Panc1 (cell line): ENCODE results near the gene PKP4. TPM values are rescaled to one million over a fixed set of nuclear protein-coding genes. Genes with fewer than 3 reads are reported as not detected.
A peak's percentile ranks its signal among the peaks of the same experiment; 100 is the strongest.

Source experiments
- ATAC-seq: fragments of 200-7000 bp; cut with Tn5 transposase; 2 replicates; pipeline ENCODE4 v1.9.1; 2020; ENCODE audit warnings: mild to moderate bottlenecking, moderate library complexity
- BruUV-seq: library from RNA; stranded (reverse); fragments of 400-500 nt; replicated peaks from 2 replicates; lab custom pipeline; 2021; lab: Mats Ljungman, UMichigan
- CTCF ChIA-PET: fragments of 300-600 bp; sonication (Branson Sonifier 250); formaldehyde crosslinking; loops from one replicate; lab custom pipeline; 2022; ENCODE audit warnings: antibody characterized with exemption; lab: Charles Lee
- POLR2A ChIA-PET: fragments of 300-600 bp; sonication (Branson Sonifier 250); formaldehyde crosslinking; loops from one replicate; lab custom pipeline; 2022; ENCODE audit warnings: antibody characterized with exemption; lab: Charles Lee
- DNase-seq: peaks from one replicate; pipeline ENCODE4 v3.0.0-alpha.2; 2010; ENCODE audit warnings: low read depth, low spot score
- H3K27ac ChIP-seq: 2 replicates; pipeline ENCODE4 v1.5.1; 2011; ENCODE audit warnings: mild to moderate bottlenecking, low read length, inconsistent platforms
- H3K27me3 ChIP-seq: fragments of 200-500 bp; sonication (Bioruptor generic); 2 replicates; pipeline ENCODE4 v1.6.0; 2014; ENCODE audit warnings: low read length, inconsistent platforms; ENCODE audit not compliant: control insufficient read depth, insufficient read depth
- H3K36me3 ChIP-seq: fragments of 200-500 bp; sonication (Bioruptor generic); 2 replicates; pipeline ENCODE4 v1.5.1; 2014; ENCODE audit warnings: inconsistent platforms, mild to moderate bottlenecking, low read length, moderate library complexity; ENCODE audit not compliant: control insufficient read depth, insufficient read depth
- H3K4me1 ChIP-seq: 2 replicates; pipeline ENCODE4 v1.5.1; 2011; ENCODE audit warnings: inconsistent platforms, mild to moderate bottlenecking, low read length, moderate library complexity; ENCODE audit not compliant: control insufficient read depth, insufficient read depth
- H3K4me3 ChIP-seq, 2 experiments: 2 replicates each; pipeline ENCODE4 v1.5.1; 2011 to 2012; ENCODE audit warnings: low read depth in 2 of 2, low read length in 2 of 2, mild to moderate bottlenecking in 2 of 2, inconsistent platforms in 1 of 2, moderate library complexity in 1 of 2
- H3K9me3 ChIP-seq: fragments of 200-500 bp; sonication (Bioruptor generic); 2 replicates; pipeline ENCODE4 v1.5.1; 2014; ENCODE audit warnings: low read depth, mild to moderate bottlenecking, inconsistent platforms, low read length, moderate library complexity; ENCODE audit not compliant: control insufficient read depth, insufficient read depth
- CTCF ChIP-seq: fragments of 450-650 bp; IDR thresholded peaks from 2 replicates; pipeline ENCODE4 v1.5.1; 2017; ENCODE audit warnings: mild to moderate bottlenecking
- POLR2AphosphoS5 ChIP-seq: IDR thresholded peaks from 2 replicates; pipeline ENCODE4 v1.6.1; 2012; ENCODE audit warnings: mild to moderate bottlenecking, low read depth, low read length, moderate library complexity
- REST ChIP-seq, 2 experiments: IDR thresholded peaks; 2 replicates each; pipeline ENCODE4 v1.6.1; 2011 to 2012; ENCODE audit warnings: low read depth in 2 of 2, control low read depth in 1 of 2, low read length in 1 of 2, mild to moderate bottlenecking in 1 of 2, moderate library complexity in 1 of 2; ENCODE audit not compliant: insufficient read depth in 1 of 2
- SIN3A ChIP-seq: IDR thresholded peaks from 2 replicates; pipeline ENCODE4 v1.6.1; 2012; ENCODE audit warnings: low read depth, mild to moderate bottlenecking, low read length, moderate library complexity, borderline replicate concordance; ENCODE audit not compliant: insufficient read depth
- TCF7L2 ChIP-seq: IDR thresholded peaks from 2 replicates; pipeline ENCODE4 v1.6.1; 2011; ENCODE audit warnings: mild to moderate bottlenecking, low read depth, low read length, inconsistent platforms
- in situ Hi-C: cut with HindIII; loops from 2 replicates; pipeline ENCODE4 v1.10.0; 2016; ENCODE audit warnings: low sequenced_read_pairs, low pct_unique_long_range_greater_than_20kb
- intact Hi-C: fragments of 100-400 bp; cut with micrococcal nuclease; formaldehyde crosslinking; loops from one replicate; pipeline ENCODE4 v1.10.0; 2022; ENCODE audit not compliant: unreplicated experiment
- total RNA-seq: library from RNA; stranded (reverse); gene quantifications from one replicate; pipeline ENCODE4 v1.2.1, GENCODE V29; 2021; ENCODE audit not compliant: unreplicated experiment

Gene PKP4
- total RNA-seq, 1 experiment from 2014 or later = 81.7 TPM

GRCh38 chr2:158504088-158504487, 47.3 kb downstream of the PKP4 start:
- Histone ChIP-seq H3K27me3 (no peaks in the 10 kb centered on the region), H3K36me3 (no peaks in the 10 kb centered on the region), H3K4me1 (peaks cover 67% of the 10 kb centered on the region), H3K27ac (peak overlapping the region; percentile 64; the same call in 1 of the 2 replicates), H3K9me3 (no peaks in the 10 kb centered on the region), H3K4me3 (no peak overlapping the region)
- CTCF ChIA-PET = no interaction called here
- BruUV-seq = no TSS peak
- intact Hi-C loops (no loop called here), in situ Hi-C loops (no loop called here)
- DNase-seq (no peak), ATAC-seq (no peak)
- no peak for TF ChIP-seq REST (IDR thresholded peaks at IDR 0.05; ENCODE audit: insufficient read depth in 1 of 2, low read depth in 2 of 2, low read length in 1 of 2)
- TF ChIP-seq SIN3A = no peak
- no peak for TF ChIP-seq POLR2AphosphoS5
- no peak for TF ChIP-seq CTCF
- no peak for TF ChIP-seq TCF7L2
- POLR2A ChIA-PET = no interaction called here

- in situ Hi-C loops (no loop called here), intact Hi-C loops (no loop called here)
- Histone ChIP-seq H3K27ac (peak overlapping the region; percentile 36), H3K36me3 (no peaks in the 10 kb centered on the region), H3K4me3 (no peak overlapping the region), H3K4me1 (peaks cover 53% of the 10 kb centered on the region), H3K9me3 (no peaks in the 10 kb centered on the region), H3K27me3 (no peaks in the 10 kb centered on the region)
- POLR2A ChIA-PET = no interaction called here
- TF ChIP-seq REST (IDR thresholded peaks at IDR 0.05; ENCODE audit: insufficient read depth in 1 of 2, low read depth in 2 of 2, low read length in 1 of 2) (no peak), TCF7L2 (no peak), CTCF (no peak), POLR2AphosphoS5 (no peak), SIN3A (no peak)
- no peak for DNase-seq
- BruUV-seq = no TSS peak
- no peak for ATAC-seq
- CTCF ChIA-PET = no interaction called here
Observed at GRCh38 chr2:158505448-158505934, 48.7 kb downstream of the PKP4 start.
